ENCODE measurements around the gene DISP3. TPM values are rescaled to one million over a fixed set of nuclear protein-coding genes. Genes with fewer than 3 reads are reported as not detected.

Gene DISP3
- total and polyA plus RNA-seq, 3 donors from 2014 or later: 6.8 to 8.8 (median 7.3) TPM

DNA sequence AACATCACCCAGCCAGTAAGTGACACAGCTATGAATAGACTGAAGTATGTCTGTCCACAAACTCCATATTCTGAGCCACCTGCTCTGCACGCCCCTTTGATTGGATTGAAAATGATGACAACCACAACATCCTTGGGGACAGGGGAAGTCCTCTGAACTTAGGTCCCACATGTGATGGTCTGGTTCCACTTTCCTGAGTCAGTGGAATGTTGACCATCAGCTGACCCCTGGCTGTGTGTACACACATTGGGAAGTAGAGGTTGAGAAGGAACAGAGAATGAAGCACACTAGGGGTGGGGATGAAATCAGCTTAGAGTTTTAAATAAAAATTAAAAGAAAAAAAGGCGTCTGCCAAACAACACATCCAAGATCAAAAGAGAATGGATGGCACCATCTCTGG is 8.0 kb upstream of the DISP3 start:
- DNase-seq: no peak
- TF ChIP-seq, protein P1, sequence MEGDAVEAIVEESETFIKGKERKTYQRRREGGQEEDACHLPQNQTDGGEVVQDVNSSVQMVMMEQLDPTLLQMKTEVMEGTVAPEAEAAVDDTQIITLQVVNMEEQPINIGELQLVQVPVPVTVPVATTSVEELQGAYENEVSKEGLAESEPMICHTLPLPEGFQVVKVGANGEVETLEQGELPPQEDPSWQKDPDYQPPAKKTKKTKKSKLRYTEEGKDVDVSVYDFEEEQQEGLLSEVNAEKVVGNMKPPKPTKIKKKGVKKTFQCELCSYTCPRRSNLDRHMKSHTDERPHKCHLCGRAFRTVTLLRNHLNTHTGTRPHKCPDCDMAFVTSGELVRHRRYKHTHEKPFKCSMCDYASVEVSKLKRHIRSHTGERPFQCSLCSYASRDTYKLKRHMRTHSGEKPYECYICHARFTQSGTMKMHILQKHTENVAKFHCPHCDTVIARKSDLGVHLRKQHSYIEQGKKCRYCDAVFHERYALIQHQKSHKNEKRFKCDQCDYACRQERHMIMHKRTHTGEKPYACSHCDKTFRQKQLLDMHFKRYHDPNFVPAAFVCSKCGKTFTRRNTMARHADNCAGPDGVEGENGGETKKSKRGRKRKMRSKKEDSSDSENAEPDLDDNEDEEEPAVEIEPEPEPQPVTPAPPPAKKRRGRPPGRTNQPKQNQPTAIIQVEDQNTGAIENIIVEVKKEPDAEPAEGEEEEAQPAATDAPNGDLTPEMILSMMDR (IDR thresholded peaks at IDR 0.05): no peak
- no peak for TF ChIP-seq POLR2A (IDR thresholded peaks at IDR 0.05)
- Histone ChIP-seq H3K4me3 (no peak overlapping the region), H3K27me3 (no peaks in the 10 kb centered on the region), H3K36me3 (ENCODE audit: low read depth, missing control alignments) (no peaks in the 10 kb centered on the region), H3K4me1 (no peaks in the 10 kb centered on the region), H3K27ac (no peak overlapping the region), H3K9me3 (no peaks in the 10 kb centered on the region)
- intact Hi-C loops (cut with DNase I; ENCODE audit: low total_unique reads): no loop called here
- 68 to 71% methylated on average over 2 of the region's 2 CpGs for WGBS, 2 donors

DNA sequence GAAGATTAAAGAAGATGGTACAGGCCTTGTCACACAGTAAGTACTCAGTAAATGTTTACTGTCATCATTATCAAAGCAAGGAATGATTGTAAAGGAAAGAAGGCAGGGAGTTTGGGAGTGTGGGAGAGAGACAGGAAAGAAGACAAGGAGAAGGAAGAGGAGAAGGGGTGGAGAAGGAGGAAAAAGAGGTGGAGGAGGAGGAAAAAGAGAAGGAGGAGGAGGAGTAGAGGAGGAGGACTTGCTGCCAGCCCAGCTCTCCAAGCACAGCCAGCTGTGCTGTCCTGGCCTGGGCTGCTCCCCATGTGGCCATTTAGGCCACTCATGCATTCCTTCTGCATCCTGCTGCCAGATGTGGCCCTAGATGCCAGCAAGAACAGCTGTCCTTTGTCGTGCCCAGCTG is 7.5 kb upstream of the DISP3 start:
- intact Hi-C loops (cut with DNase I; ENCODE audit: low total_unique reads): no loop called here
- Histone ChIP-seq H3K27me3 (no peaks in the 10 kb centered on the region), H3K4me3 (no peak overlapping the region), H3K4me1 (no peaks in the 10 kb centered on the region), H3K27ac (no peak overlapping the region), H3K36me3 (ENCODE audit: low read depth, missing control alignments) (no peaks in the 10 kb centered on the region), H3K9me3 (no peaks in the 10 kb centered on the region)
- no peak for DNase-seq
- TF ChIP-seq POLR2A (IDR thresholded peaks at IDR 0.05): no peak
- TF ChIP-seq, protein P1 (IDR thresholded peaks at IDR 0.05): no peak
- 57 to 63% methylated on average over 1 of the region's 1 CpG for WGBS, 2 donors

GRCh38 chr1:11472284-11472683 is 6.7 kb upstream of the DISP3 start:
- intact Hi-C loops (cut with DNase I; ENCODE audit: low total_unique reads): no loop called here
- WGBS, 2 donors: 78 to 79% methylated on average over 2 of the region's 2 CpGs

GRCh38 chr1:11472741-11473140 is 6.2 kb upstream of the DISP3 start:
- Histone ChIP-seq H3K4me3 (no peak overlapping the region), H3K9me3 (no peaks in the 10 kb centered on the region), H3K4me1 (no peaks in the 10 kb centered on the region), H3K27me3 (no peaks in the 10 kb centered on the region), H3K27ac (no peak overlapping the region), H3K36me3 (ENCODE audit: low read depth, missing control alignments) (no peaks in the 10 kb centered on the region)
- intact Hi-C loops (cut with DNase I; ENCODE audit: low total_unique reads): no loop called here
- 61 to 78% methylated on average over 2 to 3 of the region's 3 CpGs for WGBS, 2 donors
- no peak for DNase-seq
- TF ChIP-seq POLR2A (IDR thresholded peaks at IDR 0.05): no peak
- TF ChIP-seq, protein P1 (IDR thresholded peaks at IDR 0.05): no peak

More at GRCh38 chr1:11472284-11472683, 6.7 kb upstream of the DISP3 start:
- Histone ChIP-seq H3K4me3 (no peak overlapping the region), H3K27me3 (no peaks in the 10 kb centered on the region), H3K36me3 (ENCODE audit: low read depth, missing control alignments) (no peaks in the 10 kb centered on the region), H3K4me1 (no peaks in the 10 kb centered on the region), H3K9me3 (no peaks in the 10 kb centered on the region), H3K27ac (no peak overlapping the region)
- DNase-seq: no peak
- TF ChIP-seq, protein P1 (IDR thresholded peaks at IDR 0.05): no peak
- TF ChIP-seq POLR2A (IDR thresholded peaks at IDR 0.05): no peak

DNA sequence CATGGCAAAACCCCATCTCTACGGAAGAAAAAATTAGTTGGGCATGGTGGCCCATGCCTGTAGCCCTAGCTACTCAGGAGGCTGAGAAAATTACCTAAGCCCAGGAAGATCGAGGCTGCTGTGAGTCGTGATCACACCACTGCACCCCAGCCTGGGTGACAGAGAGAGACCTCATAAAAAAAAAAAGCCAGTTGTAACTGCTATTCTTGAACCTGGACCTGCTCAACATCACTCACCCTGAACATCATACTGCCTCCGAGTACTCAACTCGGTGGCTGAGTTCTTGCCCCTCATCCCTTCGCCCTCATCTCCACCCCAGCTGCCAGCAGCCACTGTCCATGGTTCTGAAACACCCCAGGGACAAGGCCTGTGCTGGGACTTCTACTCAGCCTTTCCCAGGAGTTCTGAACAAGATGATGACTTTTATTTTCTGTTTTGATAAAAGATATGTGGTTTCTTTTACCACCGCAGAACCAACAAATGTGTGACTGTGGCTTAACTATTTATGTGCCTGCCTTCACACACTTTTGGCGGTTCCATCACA is 5.4 kb upstream of the DISP3 start:
- 54 to 69% methylated on average over 8 of the region's 8 CpGs for WGBS, 2 donors
- H3K36me3 ChIP-seq (ENCODE audit: low read depth, missing control alignments): no peaks in the 10 kb centered on the region
- TF ChIP-seq, protein P1 (IDR thresholded peaks at IDR 0.05): no peak
- no peak for TF ChIP-seq POLR2A (IDR thresholded peaks at IDR 0.05)
- no peaks in the 10 kb centered on the region for H3K27me3 ChIP-seq
- DNase-seq: peak; percentile 31
- peaks cover 3% of the 10 kb centered on the region for H3K4me1 ChIP-seq
- H3K27ac ChIP-seq: no peak overlapping the region
- H3K9me3 ChIP-seq: no peaks in the 10 kb centered on the region
- no peak overlapping the region for H3K4me3 ChIP-seq
- intact Hi-C loops (cut with DNase I; ENCODE audit: low total_unique reads): no loop called here
